ENCODE results near the gene FKBP7. TPM values are rescaled to one million over a fixed set of nuclear protein-coding genes. Genes with fewer than 3 reads are reported as not detected.

FKBP7 gene
- total RNA-seq, 2 experiments from 2014 or later: 8.3 to 8.5 TPM

- ChIA-PET POLR2A (no interaction called here), CTCF (ENCODE audit: unreplicated experiment) (no interaction called here)
- H3K79me2 ChIP-seq (ENCODE audit: insufficient read depth, low read depth, low read length): no peaks in the 10 kb centered on the region
- H3K9me3 ChIP-seq (ENCODE audit: low read length): no peaks in the 10 kb centered on the region
- no peak overlapping the region for H3K4me2 ChIP-seq (ENCODE audit: low read length)
- no peaks in the 10 kb centered on the region for H4K20me1 ChIP-seq (ENCODE audit: insufficient read depth, low read length)
- H3K27ac ChIP-seq (ENCODE audit: low read depth, low read length, poor library complexity, severe bottlenecking): no peak overlapping the region
- no peak for TF ChIP-seq EZH2phosphoT487 (IDR thresholded peaks at IDR 0.05; ENCODE audit: borderline replicate concordance, low read depth, low read length)
- no peak for TF ChIP-seq CTCF (conservative IDR thresholded peaks at IDR 0.05; ENCODE audit: low read length)
- intact Hi-C loops (cut with micrococcal nuclease; ENCODE audit: unreplicated experiment): no loop called here
- peaks cover 86% of the 10 kb centered on the region for H3K36me3 ChIP-seq (ENCODE audit: insufficient read depth, low read length)
- peaks cover 4% of the 10 kb centered on the region for H3K4me1 ChIP-seq (ENCODE audit: insufficient read depth, low read length, poor library complexity, severe bottlenecking)
- no peak for DNase-seq (ENCODE audit: low spot score)
- BruUV-seq (replicated peaks): no TSS peak
- H3K9me2 ChIP-seq (ENCODE audit: insufficient read depth, low read length): no peaks in the 10 kb centered on the region
- no peak overlapping the region for H3K4me3 ChIP-seq (ENCODE audit: low read depth, low read length, poor library complexity, severe bottlenecking)
- H2AFZ ChIP-seq (ENCODE audit: low read length): no peak overlapping the region
These were observed 21.2 kb upstream of the FKBP7 start for GRCh38 chr2:178499640-178500039.

- no peak overlapping the region for H3K27ac ChIP-seq (ENCODE audit: low read depth, low read length, poor library complexity, severe bottlenecking)
- TF ChIP-seq CTCF (conservative IDR thresholded peaks at IDR 0.05; ENCODE audit: low read length) (no peak), EZH2phosphoT487 (IDR thresholded peaks at IDR 0.05; ENCODE audit: borderline replicate concordance, low read depth, low read length) (no peak)
- peaks cover 88% of the 10 kb centered on the region for H3K36me3 ChIP-seq (ENCODE audit: insufficient read depth, low read length)
- no peaks in the 10 kb centered on the region for H4K20me1 ChIP-seq (ENCODE audit: insufficient read depth, low read length)
- H2AFZ ChIP-seq (ENCODE audit: low read length): no peak overlapping the region
- no peak for DNase-seq (ENCODE audit: low spot score)
- H3K9me2 ChIP-seq (ENCODE audit: insufficient read depth, low read length): no peaks in the 10 kb centered on the region
- no peak overlapping the region for H3K4me2 ChIP-seq (ENCODE audit: low read length)
- H3K4me1 ChIP-seq (ENCODE audit: insufficient read depth, low read length, poor library complexity, severe bottlenecking): peaks cover 4% of the 10 kb centered on the region
- no TSS peak for BruUV-seq (replicated peaks)
- CTCF ChIA-PET (ENCODE audit: unreplicated experiment): no interaction called here
- H3K9me3 ChIP-seq (ENCODE audit: low read length): no peaks in the 10 kb centered on the region
- no peak overlapping the region for H3K4me3 ChIP-seq (ENCODE audit: low read depth, low read length, poor library complexity, severe bottlenecking)
- no peaks in the 10 kb centered on the region for H3K79me2 ChIP-seq (ENCODE audit: insufficient read depth, low read depth, low read length)
- POLR2A ChIA-PET: interaction anchor here (1.0 kb wide), 1 partner anchor 8 kb away, joined by 7 read pairs; no protein-coding TSS in a partner anchor
- intact Hi-C loops (cut with micrococcal nuclease; ENCODE audit: unreplicated experiment): no loop called here
These were observed 19.7 kb upstream of the FKBP7 start for GRCh38 chr2:178498137-178498536.

GRCh38 chr2:178496049-178496448, 17.6 kb upstream of the FKBP7 start:
- ChIA-PET CTCF (ENCODE audit: unreplicated experiment) (no interaction called here), POLR2A (interaction anchor here (0.6 to 2.1 kb wide), 5 partner anchors 10 to 125 kb away, joined by 3 to 7 read pairs (median 3); partner anchors contain the start of gene PLEKHA3)
- Histone ChIP-seq H4K20me1 (ENCODE audit: insufficient read depth, low read length) (no peaks in the 10 kb centered on the region), H3K27ac (ENCODE audit: low read depth, low read length, poor library complexity, severe bottlenecking) (no peak overlapping the region), H3K4me2 (ENCODE audit: low read length) (no peak overlapping the region), H3K9me2 (ENCODE audit: insufficient read depth, low read length) (no peaks in the 10 kb centered on the region), H3K9me3 (ENCODE audit: low read length) (no peaks in the 10 kb centered on the region), H3K4me1 (ENCODE audit: insufficient read depth, low read length, poor library complexity, severe bottlenecking) (peaks cover 4% of the 10 kb centered on the region), H3K36me3 (ENCODE audit: insufficient read depth, low read length) (peaks cover 82% of the 10 kb centered on the region), H3K4me3 (ENCODE audit: low read depth, low read length, poor library complexity, severe bottlenecking) (no peak overlapping the region), H3K79me2 (ENCODE audit: insufficient read depth, low read depth, low read length) (no peaks in the 10 kb centered on the region), H2AFZ (ENCODE audit: low read length) (no peak overlapping the region)
- no peak for DNase-seq (ENCODE audit: low spot score)
- no TSS peak for BruUV-seq (replicated peaks)
- intact Hi-C loops (cut with micrococcal nuclease; ENCODE audit: unreplicated experiment): no loop called here
- TF ChIP-seq CTCF (conservative IDR thresholded peaks at IDR 0.05; ENCODE audit: low read length) (no peak), EZH2phosphoT487 (IDR thresholded peaks at IDR 0.05; ENCODE audit: borderline replicate concordance, low read depth, low read length) (no peak)

Measured in OCI-LY7 (cell line).